Measurements from ENCODE around the gene DNAJC18. TPM values are rescaled to one million over a fixed set of nuclear protein-coding genes. Genes with fewer than 3 reads are reported as not detected.
"Not testable (repeated sequence)": the region's sequence is repeated elsewhere in the genome, so short reads cannot be mapped to it uniquely, and the experiment has no call there.

DNAJC18 gene
- total RNA-seq, 4 donors from 2014 or later: 9.2 to 11.4 (median 10.7) TPM

GRCh38 chr5:139410993-139411828, 28.1 kb downstream of the DNAJC18 start:
- TF ChIP-seq CTCF (IDR thresholded peaks at IDR 0.05) (no peak), EP300 (IDR thresholded peaks at IDR 0.05) (no peak), POLR2A (IDR thresholded peaks at IDR 0.05) (no peak)
- Histone ChIP-seq H3K4me3 (no peak overlapping the region), H3K27ac (peak overlapping the region in 2 of 4 donors; percentile 32 to 35), H3K9me3 (no peaks in the 10 kb centered on the region), H3K27me3 (no peaks in the 10 kb centered on the region), H3K36me3 (peaks cover 0 to 24% (median 0%) of the 10 kb centered on the region in 3 donors), H3K4me1 (peaks cover 0 to 23% (median 10%) of the 10 kb centered on the region in 4 donors)
- DNase-seq (ENCODE audit: low spot score in 2 of 2): no peak
- WGBS, 2 donors: 71 to 81% methylated on average over 17 of the region's 17 CpGs

GRCh38 chr5:139410121-139410992, 29.0 kb downstream of the DNAJC18 start:
- Histone ChIP-seq H3K27me3 (no peaks in the 10 kb centered on the region), H3K9me3 (no peaks in the 10 kb centered on the region), H3K4me3 (no peak overlapping the region), H3K36me3 (peaks cover 0 to 24% (median 0%) of the 10 kb centered on the region in 3 donors), H3K4me1 (peaks cover 0 to 15% (median 4%) of the 10 kb centered on the region in 4 donors), H3K27ac (peak overlapping the region in 2 of 4 donors; percentile 32 to 35)
- whole genome bisulfite sequencing, 2 donors: 52 to 61% methylated on average over 6 of the region's 6 CpGs
- TF ChIP-seq CTCF (IDR thresholded peaks at IDR 0.05) (no peak), POLR2A (IDR thresholded peaks at IDR 0.05) (no peak), EP300 (IDR thresholded peaks at IDR 0.05) (no peak)
- no peak for DNase-seq (ENCODE audit: low spot score in 2 of 2)

- 85 to 89% methylated on average over 5 of the region's 5 CpGs for WGBS, 2 donors
- not testable (repeated sequence) for H3K27ac ChIP-seq; H3K4me1 ChIP-seq; H3K4me3 ChIP-seq; H3K27me3 ChIP-seq; H3K9me3 ChIP-seq; DNase-seq (ENCODE audit: low spot score in 2 of 2)
- peaks cover 0 to 24% (median 0%) of the 10 kb centered on the region in 3 donors for H3K36me3 ChIP-seq
Observed at GRCh38 chr5:139409116-139409515, 30.2 kb downstream of the DNAJC18 start.

GRCh38 chr5:139408191-139408590, 31.1 kb downstream of the DNAJC18 start:
- Histone ChIP-seq H3K4me3 (no peak overlapping the region), H3K9me3 (no peaks in the 10 kb centered on the region), H3K36me3 (peaks cover 0 to 18% (median 0%) of the 10 kb centered on the region in 3 donors), H3K4me1 (peaks cover 2 to 11% (median 8%) of the 10 kb centered on the region in 4 donors), H3K27me3 (no peaks in the 10 kb centered on the region), H3K27ac (no peak overlapping the region)
- WGBS, 2 donors: 91% methylated on average over 7 of the region's 7 CpGs
- no peak for DNase-seq (ENCODE audit: low spot score in 2 of 2)
- TF ChIP-seq CTCF (IDR thresholded peaks at IDR 0.05) (no peak), POLR2A (IDR thresholded peaks at IDR 0.05) (no peak)

GRCh38 chr5:139407517-139407916, 31.8 kb downstream of the DNAJC18 start:
- Histone ChIP-seq H3K4me3 (no peak overlapping the region), H3K27me3 (no peaks in the 10 kb centered on the region), H3K4me1 (peaks cover 4 to 15% (median 11%) of the 10 kb centered on the region in 4 donors), H3K9me3 (no peaks in the 10 kb centered on the region), H3K36me3 (peaks cover 0 to 11% (median 0%) of the 10 kb centered on the region in 3 donors), H3K27ac (no peak overlapping the region)
- no peak for DNase-seq (ENCODE audit: low spot score in 2 of 2)
- no peak for TF ChIP-seq EP300 (IDR thresholded peaks at IDR 0.05)
- no peak for TF ChIP-seq CTCF (IDR thresholded peaks at IDR 0.05)
- no peak for TF ChIP-seq POLR2A (IDR thresholded peaks at IDR 0.05)

All from tibial nerve (tissue), 4 donors.